Astrocyte (in vitro differentiated cells and primary cell): ENCODE data around the gene RPS6KA1. TPM values are rescaled to one million over a fixed set of nuclear protein-coding genes. Genes with fewer than 3 reads are reported as not detected.
"Not testable (repeated sequence)": the region's sequence is repeated elsewhere in the genome, so short reads cannot be mapped to it uniquely, and the experiment has no call there.

Experiments
- DNase-seq: peaks from one replicate; pipeline ENCODE4 v3.0.0-alpha.2; 2010; ENCODE audit warnings: low read depth
- FAIRE-seq: peaks from 2 replicates; lab custom pipeline; 2011; peaks lifted over from hg19 to GRCh38; lab: Jason Lieb, UNC
- H2AFZ ChIP-seq: 2 replicates; pipeline ENCODE4 v1.6.0; 2012; ENCODE audit warnings: low read depth, low read length, inconsistent platforms
- H3K27ac ChIP-seq: 2 replicates; pipeline ENCODE4 v1.5.1; 2011; ENCODE audit warnings: low read depth, low read length, inconsistent platforms
- H3K27me3 ChIP-seq: 2 replicates; pipeline ENCODE4 v1.6.0; 2011; ENCODE audit warnings: low read length, inconsistent platforms; ENCODE audit not compliant: insufficient read depth
- H3K36me3 ChIP-seq: 2 replicates; pipeline ENCODE4 v1.5.1; 2011; ENCODE audit warnings: low read length, inconsistent platforms; ENCODE audit not compliant: insufficient read depth
- H3K4me1 ChIP-seq: 2 replicates; pipeline ENCODE4 v1.5.1; 2011; ENCODE audit warnings: low read length, inconsistent platforms; ENCODE audit not compliant: insufficient read depth
- H3K4me2 ChIP-seq: 2 replicates; pipeline ENCODE4 v1.6.0; 2012; ENCODE audit warnings: low read length, inconsistent platforms
- H3K4me3 ChIP-seq: 2 replicates; pipeline ENCODE4 v1.5.1; 2011; ENCODE audit warnings: low read depth, mild to moderate bottlenecking, low read length, inconsistent platforms; ENCODE audit not compliant: insufficient read depth
- H3K79me2 ChIP-seq: 2 replicates; pipeline ENCODE4 v1.6.0; 2012; ENCODE audit warnings: mild to moderate bottlenecking, low read length, inconsistent platforms; ENCODE audit not compliant: insufficient read depth
- H3K9ac ChIP-seq: 2 replicates; pipeline ENCODE4 v1.6.0; 2012; ENCODE audit warnings: mild to moderate bottlenecking, low read length, inconsistent platforms
- H3K9me3 ChIP-seq: 2 replicates; pipeline ENCODE4 v1.5.1; 2012; ENCODE audit warnings: low read depth, mild to moderate bottlenecking, low read length, inconsistent platforms; ENCODE audit not compliant: insufficient read depth
- H4K20me1 ChIP-seq: 2 replicates; pipeline ENCODE4 v1.6.0; 2012; ENCODE audit warnings: low read length, inconsistent platforms; ENCODE audit not compliant: insufficient read depth
- H3K27ac Mint-ChIP-seq: one replicate; pipeline ENCODE4 v1.8.0; 2021; ENCODE audit warnings: mild to moderate bottlenecking, mixed read lengths; ENCODE audit not compliant: unreplicated experiment
- H3K27me3 Mint-ChIP-seq: one replicate; pipeline ENCODE4 v1.8.0; 2021; ENCODE audit warnings: low read depth, mixed read lengths; ENCODE audit not compliant: unreplicated experiment
- H3K36me3 Mint-ChIP-seq: one replicate; pipeline ENCODE4 v1.8.0; 2021; ENCODE audit warnings: low read depth, mixed read lengths; ENCODE audit not compliant: unreplicated experiment
- H3K4me1 Mint-ChIP-seq: one replicate; pipeline ENCODE4 v1.8.0; 2021; ENCODE audit warnings: low read depth, mixed read lengths; ENCODE audit not compliant: unreplicated experiment
- H3K4me3 Mint-ChIP-seq: one replicate; pipeline ENCODE4 v1.8.0; 2021; ENCODE audit warnings: mild to moderate bottlenecking, moderate library complexity, mixed read lengths; ENCODE audit not compliant: unreplicated experiment
- H3K9me3 Mint-ChIP-seq: one replicate; pipeline ENCODE4 v1.8.0; 2021; ENCODE audit warnings: mild to moderate bottlenecking, mixed read lengths; ENCODE audit not compliant: unreplicated experiment
- CTCF ChIP-seq: IDR thresholded peaks from 2 replicates; pipeline ENCODE4 v1.5.1; 2011; ENCODE audit warnings: low read depth, mild to moderate bottlenecking, inconsistent platforms, low read length, moderate library complexity; ENCODE audit not compliant: insufficient read depth
- EZH2 ChIP-seq: IDR thresholded peaks from 2 replicates; pipeline ENCODE4 v1.6.1; 2012; ENCODE audit warnings: mild to moderate bottlenecking, low read length, inconsistent platforms; ENCODE audit not compliant: insufficient read depth
- total RNA-seq: library from RNA; stranded (reverse); gene quantifications from 2 replicates; pipeline ENCODE4 v1.2.1, GENCODE V29; 2021

Gene RPS6KA1
- total RNA-seq, 1 donor from 2014 or later = 11.8 TPM

- Mint-ChIP-seq H3K27ac (no peak overlapping the region), H3K36me3 (no peaks in the 10 kb centered on the region), H3K4me1 (no peaks in the 10 kb centered on the region), H3K4me3 (no peak overlapping the region), H3K9me3 (no peaks in the 10 kb centered on the region), H3K27me3 (peaks cover 4% of the 10 kb centered on the region)
- DNase-seq (no peak), FAIRE-seq (no peak)
- no peaks in the 10 kb centered on the region for H3K27me3 ChIP-seq
- no peak overlapping the region for H3K27ac ChIP-seq
- TF ChIP-seq EZH2 (no peak), CTCF (no peak)
- no peak overlapping the region for H3K9ac ChIP-seq
- H3K9me3 ChIP-seq = no peaks in the 10 kb centered on the region
- H3K4me3 ChIP-seq = no peak overlapping the region
- no peaks in the 10 kb centered on the region for H3K36me3 ChIP-seq
- H3K79me2 ChIP-seq = no peaks in the 10 kb centered on the region
- H4K20me1 ChIP-seq = no peaks in the 10 kb centered on the region
- no peak overlapping the region for H3K4me2 ChIP-seq
- peaks cover 16% of the 10 kb centered on the region for H3K4me1 ChIP-seq
- no peak overlapping the region for H2AFZ ChIP-seq
These were observed 32.7 kb upstream of the RPS6KA1 start for GRCh38 chr1:26496861-26497260.

GRCh38 chr1:26498894-26499293, 30.7 kb upstream of the RPS6KA1 start:
- Histone ChIP-seq H3K9me3 (no peaks in the 10 kb centered on the region), H3K79me2 (no peaks in the 10 kb centered on the region), H3K4me3 (no peak overlapping the region), H3K27me3 (no peaks in the 10 kb centered on the region), H4K20me1 (no peaks in the 10 kb centered on the region), H3K9ac (no peak overlapping the region), H2AFZ (no peak overlapping the region), H3K4me1 (peaks cover 16% of the 10 kb centered on the region), H3K36me3 (no peaks in the 10 kb centered on the region), H3K27ac (no peak overlapping the region), H3K4me2 (no peak overlapping the region)
- Mint-ChIP-seq H3K4me1 (no peaks in the 10 kb centered on the region), H3K27ac (peak overlapping the region; percentile 20), H3K27me3 (peaks cover 2% of the 10 kb centered on the region), H3K4me3 (peak overlapping the region; percentile 4), H3K36me3 (no peaks in the 10 kb centered on the region), H3K9me3 (no peaks in the 10 kb centered on the region)
- no peak for FAIRE-seq
- TF ChIP-seq CTCF (no peak), EZH2 (no peak)
- DNase-seq = no peak

- Histone ChIP-seq H3K27me3 (no peaks in the 10 kb centered on the region), H3K4me1 (peaks cover 16% of the 10 kb centered on the region), H3K9ac (peak overlapping the region; percentile 84), H3K27ac (peak overlapping the region; percentile 52), H3K4me2 (peak overlapping the region; percentile 96), H3K36me3 (no peaks in the 10 kb centered on the region), H3K79me2 (no peaks in the 10 kb centered on the region), H4K20me1 (no peaks in the 10 kb centered on the region), H3K4me3 (peak overlapping the region; percentile 70), H2AFZ (peak overlapping the region; percentile 93), H3K9me3 (no peaks in the 10 kb centered on the region)
- Mint-ChIP-seq H3K27me3 (no peaks in the 10 kb centered on the region), H3K4me1 (no peaks in the 10 kb centered on the region), H3K27ac (peak overlapping the region; percentile 83), H3K9me3 (no peaks in the 10 kb centered on the region), H3K4me3 (peak overlapping the region; percentile 84), H3K36me3 (no peaks in the 10 kb centered on the region)
- TF ChIP-seq CTCF (no peak), EZH2 (no peak)
- FAIRE-seq (no peak), DNase-seq (peak; percentile 36)
These were observed 28.9 kb upstream of the RPS6KA1 start for GRCh38 chr1:26500488-26501175.

DNA sequence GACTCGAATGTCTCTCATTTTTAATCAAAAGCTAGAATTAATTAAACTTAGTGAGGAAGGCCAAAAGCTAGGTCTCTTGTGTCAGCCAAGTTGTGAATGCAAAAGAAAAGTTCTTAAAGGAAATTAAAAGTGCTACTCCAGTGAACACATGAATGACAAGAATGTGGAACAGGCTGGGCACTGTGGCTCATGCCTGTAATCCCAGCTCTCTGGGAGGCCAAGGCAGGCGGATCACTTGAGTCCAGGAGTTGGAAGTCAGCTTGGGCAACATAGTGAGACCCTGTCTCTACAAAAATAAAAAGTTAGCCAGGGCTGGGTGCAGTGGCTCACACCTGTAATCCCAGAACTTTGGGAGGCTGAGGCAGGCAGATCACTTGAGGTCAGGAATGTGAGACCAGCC, 18.9 kb upstream of the RPS6KA1 start:
- not testable (repeated sequence) for FAIRE-seq

More for the DNA sequence above, 18.9 kb upstream of the RPS6KA1 start:
- H3K27me3 ChIP-seq, H3K9ac ChIP-seq, H3K36me3 ChIP-seq, H3K4me3 ChIP-seq, H3K27ac Mint-ChIP-seq, H3K4me1 ChIP-seq, H2AFZ ChIP-seq, H3K27me3 Mint-ChIP-seq, H3K27ac ChIP-seq, H3K4me1 Mint-ChIP-seq, H3K4me2 ChIP-seq, DNase-seq, H3K79me2 ChIP-seq, H3K9me3 Mint-ChIP-seq, H3K9me3 ChIP-seq, H3K4me3 Mint-ChIP-seq, H4K20me1 ChIP-seq, H3K36me3 Mint-ChIP-seq: not testable (repeated sequence)
